Hematopoietic multipotent progenitor cell treated with erythropoietin and hydrocortisone succinate and interleukin-3 and kit ligand, for 4 days (in vitro differentiated cells): ENCODE results near the gene IL1RAPL1.
A peak's percentile ranks its signal among the peaks of the same experiment; 100 is the strongest.

Experiments
- DNase-seq: peaks from one replicate; pipeline ENCODE4 v3.0.0-alpha.2; 2015

The IL1RAPL1 gene

DNA sequence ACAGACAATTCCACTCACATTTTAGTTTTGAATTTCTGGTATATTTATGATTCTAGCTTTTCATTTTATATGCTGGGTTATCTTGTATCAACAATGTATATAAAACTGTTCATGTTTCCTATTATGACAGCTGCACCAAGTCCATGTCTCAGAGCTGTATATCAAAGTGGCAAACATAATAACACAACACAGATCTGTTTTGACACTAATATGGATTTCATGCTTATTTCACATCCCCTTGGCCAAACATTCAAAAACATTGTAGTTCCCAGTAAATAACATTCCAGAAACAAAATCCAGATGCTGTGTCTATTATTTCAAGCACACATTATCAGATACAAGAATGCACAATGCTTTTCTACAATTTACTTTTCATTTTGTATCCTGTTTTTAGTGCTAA, 1247.5 kb downstream of the IL1RAPL1 start:
- DNase-seq: no peak

DNA sequence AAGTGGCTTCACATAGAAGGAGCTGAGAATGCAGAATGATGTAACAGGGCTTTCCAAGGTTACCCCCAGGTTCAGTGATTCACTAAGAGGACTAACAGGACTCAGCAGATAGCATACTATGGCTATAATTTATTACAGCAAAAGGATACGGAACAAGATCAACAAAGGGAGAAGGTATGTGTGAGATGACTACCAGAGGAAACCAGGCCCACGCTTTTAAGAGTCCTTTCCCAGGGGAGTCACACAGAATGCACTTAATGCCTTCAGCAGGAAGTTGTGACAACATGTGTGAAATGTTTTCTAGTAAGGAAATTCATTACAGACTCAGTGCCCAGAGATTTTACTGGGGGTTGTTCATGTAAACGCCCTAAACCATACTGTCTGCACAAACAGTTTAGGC, 1254.5 kb downstream of the IL1RAPL1 start:
- no peak for DNase-seq

DNA sequence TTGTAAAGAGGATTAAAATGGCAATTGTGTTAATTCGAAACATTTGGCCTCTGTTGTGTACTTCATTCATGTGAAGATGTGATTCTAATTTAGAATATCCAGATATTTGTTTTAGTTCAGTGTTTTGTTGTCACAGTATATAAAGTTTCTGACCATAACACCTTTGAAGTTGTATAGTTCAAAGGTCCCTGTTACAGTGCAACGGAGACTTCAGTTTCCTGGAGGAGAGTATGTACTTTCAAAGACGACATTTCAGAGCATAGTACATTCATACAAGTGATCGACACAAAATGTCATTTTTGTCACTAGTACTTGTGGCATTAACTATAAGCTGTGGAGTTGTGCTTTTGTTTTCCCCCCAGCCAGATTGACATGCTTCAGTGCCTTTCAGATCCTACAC, 1255.3 kb downstream of the IL1RAPL1 start:
- no peak for DNase-seq

DNA sequence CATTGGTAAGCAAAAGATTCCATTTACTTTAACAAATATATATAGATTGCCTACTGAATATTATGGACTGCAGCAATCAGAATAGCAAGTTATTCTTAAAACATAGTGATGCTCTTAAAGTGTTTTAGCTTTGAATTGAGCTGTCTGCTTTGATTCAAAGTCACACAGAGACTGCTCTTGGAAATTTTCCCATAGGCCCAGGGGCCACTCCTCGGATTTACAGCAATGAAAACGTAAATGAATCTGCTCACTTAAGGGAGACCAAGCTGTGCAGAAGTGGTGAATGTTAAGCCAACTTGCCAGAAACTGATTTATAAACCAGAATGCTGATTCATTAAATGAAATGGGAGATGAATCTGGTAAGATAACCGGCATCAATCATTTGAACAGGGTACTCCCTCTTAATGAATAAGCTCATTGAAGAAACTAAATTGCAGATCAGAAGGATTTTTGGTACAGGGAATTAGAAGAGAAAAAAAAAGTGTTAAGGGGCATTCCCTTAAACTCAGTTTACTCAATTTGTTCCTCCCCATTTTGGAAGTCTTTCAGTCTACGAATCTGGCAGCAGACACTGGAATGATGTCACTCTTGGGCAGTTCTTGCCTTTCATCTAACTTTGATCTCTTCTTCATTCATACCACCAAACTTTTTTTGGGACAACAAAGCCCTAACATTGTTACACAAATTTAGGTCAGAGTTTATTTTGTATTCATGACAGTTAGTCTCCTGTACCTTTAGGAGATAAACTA, 1264.8 kb downstream of the IL1RAPL1 start:
- DNase-seq: no peak

DNA sequence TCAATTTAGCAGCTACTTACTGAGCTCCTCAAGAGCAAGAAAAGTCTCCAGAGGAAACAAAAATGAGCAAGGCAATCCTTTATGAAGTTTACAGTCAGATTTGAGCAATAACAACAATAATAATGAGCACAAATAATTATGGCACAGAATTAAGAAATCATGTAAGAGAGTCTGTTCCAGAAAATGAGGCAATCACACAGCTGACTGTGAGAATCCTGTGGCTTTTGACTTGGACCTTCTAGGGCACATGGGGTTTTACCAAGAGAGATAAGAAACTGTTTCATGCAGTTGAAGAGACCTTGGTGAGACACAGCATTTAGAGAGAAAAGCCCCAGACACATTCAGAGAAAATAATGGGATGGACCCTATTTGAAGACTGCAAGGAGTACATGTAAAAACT, 1265.5 kb downstream of the IL1RAPL1 start:
- DNase-seq: no peak

DNA sequence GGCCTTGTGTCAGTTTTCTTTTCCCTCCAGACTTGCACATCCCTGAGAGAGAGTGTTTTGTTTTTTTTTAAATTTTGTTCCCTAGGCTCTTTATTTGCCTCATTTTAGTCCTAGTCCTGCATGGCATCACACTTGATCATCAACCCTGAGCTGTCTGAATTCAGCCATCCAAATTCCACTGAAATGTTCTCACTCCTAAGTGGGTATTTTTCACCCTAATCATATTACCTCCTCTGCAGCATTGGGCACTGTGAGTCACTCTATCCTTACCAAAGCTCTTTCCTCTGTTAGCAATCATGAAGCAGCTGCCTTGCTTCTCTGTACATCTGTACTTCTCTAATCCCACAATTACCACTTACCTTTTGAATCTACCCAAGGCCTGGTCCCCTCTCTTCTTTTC, 1271.5 kb downstream of the IL1RAPL1 start:
- DNase-seq: no peak

DNA sequence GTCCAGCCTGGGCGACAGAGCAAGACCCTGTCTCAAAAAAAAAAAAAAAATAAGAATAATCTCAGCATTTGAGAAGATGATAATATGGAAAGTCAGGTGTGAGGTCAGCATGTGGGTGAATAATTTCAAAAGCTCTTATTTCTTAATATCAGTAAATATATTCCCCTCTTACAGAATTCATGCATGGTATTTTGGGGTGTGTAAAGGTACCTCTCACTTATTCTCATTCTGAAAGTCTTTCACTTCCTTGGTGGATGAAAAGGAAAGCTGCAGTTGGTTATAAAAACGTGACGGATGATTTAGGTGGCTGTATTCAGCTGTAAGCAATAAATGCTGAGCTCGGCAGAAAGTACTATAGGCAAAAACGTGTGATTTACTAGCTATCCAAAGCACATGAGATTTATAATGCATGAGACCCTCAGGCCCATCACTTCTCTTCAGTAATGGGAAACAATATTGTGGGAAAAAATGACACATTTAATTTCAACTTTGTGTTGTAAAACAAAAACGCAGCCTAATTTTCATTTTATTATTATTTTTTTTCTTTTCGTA, 1275.0 kb downstream of the IL1RAPL1 start:
- DNase-seq: no peak

DNA sequence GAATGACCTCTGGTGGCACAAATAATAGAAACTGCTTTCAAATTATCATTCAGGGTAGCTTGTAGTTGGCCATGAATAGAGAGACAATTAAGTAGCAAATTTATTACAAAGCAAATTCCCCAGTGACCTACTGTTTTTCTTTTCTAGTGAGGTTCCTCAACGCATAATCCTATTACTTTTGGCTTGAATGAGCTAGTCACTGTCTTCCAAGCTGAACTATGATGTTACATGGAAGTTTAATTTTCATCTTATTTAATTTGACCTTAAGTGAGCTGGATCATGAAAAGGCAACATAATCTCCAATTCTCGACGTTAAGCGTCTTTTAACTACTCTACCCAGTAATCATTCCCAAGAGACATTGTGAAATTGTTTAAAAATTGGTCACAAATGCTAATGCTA, 1280.7 kb downstream of the IL1RAPL1 start:
- no peak for DNase-seq

DNA sequence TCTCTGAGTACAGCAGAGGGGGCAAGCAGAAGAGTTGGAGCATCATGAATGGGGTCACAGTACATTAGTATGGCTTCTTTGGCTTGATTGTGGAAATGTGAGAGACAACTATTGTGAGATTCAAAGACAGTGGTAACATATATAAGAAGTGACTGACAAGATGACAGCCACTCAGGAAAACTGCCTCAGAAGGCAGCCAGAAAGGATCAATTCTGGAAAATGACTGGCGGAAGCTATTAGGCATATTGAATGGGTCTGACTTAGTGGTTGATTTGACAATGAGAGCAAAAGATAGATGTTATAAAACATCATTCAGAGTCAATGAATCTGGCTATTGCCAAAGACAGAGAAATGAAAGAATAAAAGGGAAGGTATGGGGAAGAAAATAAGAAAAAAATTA, 1282.6 kb downstream of the IL1RAPL1 start:
- DNase-seq: no peak

DNA sequence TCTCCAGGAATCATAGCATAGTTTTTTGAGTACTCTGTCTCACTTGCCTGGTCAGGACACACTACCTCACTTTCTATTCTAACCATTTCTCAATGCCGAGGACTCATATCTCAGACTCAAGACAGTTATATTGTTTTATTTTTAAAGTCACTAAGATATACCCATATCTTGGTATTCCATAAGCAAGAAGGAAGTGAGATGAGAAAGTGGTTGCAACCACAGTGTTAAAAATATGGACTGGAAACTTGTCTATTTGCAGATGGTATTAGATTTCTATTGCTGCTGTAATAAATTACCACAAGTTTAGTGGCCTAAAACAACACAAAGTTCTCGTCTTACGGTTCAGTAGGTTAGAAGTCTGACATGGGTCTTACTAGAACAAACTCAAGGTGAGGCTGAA, 1283.4 kb downstream of the IL1RAPL1 start:
- DNase-seq: no peak

DNA sequence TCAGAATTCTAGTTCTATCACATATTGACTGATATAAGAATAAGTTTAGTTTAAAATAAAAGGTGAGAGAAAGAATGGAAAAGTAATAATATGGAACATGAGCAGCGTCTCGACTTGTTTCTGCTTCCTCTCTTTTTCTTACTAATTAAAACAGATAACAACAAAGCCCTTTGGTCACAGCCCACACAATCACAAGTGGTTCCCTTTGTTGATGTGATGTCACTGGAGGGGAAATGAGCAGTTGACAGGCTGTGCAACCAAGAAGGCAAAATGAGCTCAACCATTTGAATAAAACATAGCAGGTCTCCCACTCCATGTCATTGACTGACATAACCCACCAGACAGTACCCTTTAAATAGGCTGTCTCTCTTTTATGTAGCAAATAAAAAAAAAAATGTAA, 1285.6 kb downstream of the IL1RAPL1 start:
- DNase-seq: no peak

DNA sequence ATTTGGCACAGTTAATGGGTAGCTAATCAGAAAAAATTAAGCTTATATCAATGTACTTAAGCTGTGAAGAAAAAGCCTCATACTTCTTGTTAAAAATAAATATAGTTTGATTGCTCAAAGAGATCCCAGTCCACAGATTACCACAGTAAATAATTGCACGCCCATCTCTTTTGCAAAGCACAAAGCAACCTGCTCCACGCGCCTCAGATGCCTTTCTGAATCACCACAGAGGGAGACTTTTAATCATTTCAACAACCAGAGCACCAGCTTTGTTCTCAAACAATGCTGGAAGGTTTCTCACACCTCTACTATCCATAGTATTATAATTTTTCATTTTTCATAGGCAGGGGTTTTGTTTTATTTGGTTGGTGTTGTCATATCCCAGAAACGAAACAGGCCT, 1289.5 kb downstream of the IL1RAPL1 start:
- DNase-seq: no peak

DNA sequence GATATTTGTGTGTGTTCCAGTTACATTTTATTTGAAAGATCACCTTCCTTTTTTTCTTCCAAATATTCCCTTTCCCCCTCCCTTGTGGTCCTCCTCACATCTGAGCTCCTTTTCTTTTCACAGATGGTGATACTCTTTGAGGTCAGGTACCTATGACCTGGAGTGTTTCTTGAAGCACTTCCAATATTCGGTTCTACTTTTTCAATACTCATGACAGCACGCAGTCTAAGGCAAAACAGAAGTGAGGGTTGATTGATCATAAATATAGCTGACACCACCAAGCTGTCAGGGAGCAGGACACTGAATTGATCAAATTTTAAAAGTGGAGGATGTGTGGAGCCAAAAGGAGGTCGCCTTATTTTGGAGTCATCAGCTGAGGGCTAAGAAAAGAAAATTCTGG, 1293.7 kb downstream of the IL1RAPL1 start:
- no peak for DNase-seq

DNA sequence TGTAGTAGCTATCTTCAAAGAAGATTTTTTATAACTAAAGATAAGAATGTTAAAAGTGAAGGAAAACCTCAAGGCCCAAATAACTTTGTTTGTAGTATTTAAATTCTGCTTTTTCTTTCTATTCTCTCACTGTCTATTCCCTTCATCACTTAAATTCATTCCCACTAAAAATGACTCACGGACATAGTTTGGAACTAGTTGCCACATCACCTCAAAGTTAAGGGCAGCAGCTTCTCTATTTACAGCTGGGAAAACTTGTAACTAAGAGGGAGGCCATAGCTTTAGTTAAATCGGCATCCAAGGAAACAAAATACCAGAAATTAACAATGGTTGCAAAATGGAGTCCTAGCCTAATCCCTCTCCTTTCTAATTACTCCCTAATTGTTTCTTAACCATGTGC, 1302.8 kb downstream of the IL1RAPL1 start:
- no peak for DNase-seq

DNA sequence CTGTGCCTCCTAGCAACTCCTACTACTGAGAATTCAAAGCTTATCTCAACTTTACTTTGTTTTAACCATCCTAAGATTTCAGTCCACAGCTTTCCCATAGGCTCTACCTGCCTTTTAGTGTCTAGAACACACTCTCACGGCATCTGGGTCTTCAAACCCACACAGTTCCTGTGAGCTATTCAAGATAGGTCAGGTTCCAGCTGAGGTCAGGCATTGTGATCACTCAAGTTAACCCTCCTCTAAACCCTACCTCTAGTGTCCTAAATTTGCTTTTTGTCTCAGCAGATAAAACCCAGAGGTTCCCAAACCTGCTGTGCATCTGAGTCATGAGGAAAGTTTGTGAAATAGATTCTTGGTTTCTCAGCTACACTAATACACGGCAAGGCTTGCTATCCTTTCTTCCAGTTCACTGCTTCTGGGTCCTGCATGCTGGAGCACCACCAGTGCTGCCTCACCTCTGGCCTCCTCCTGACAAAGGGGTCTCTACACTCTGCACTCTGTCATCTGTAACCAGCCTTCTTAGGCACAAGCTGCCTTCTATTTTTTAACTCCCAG, 1303.5 kb downstream of the IL1RAPL1 start:
- DNase-seq: no peak

DNA sequence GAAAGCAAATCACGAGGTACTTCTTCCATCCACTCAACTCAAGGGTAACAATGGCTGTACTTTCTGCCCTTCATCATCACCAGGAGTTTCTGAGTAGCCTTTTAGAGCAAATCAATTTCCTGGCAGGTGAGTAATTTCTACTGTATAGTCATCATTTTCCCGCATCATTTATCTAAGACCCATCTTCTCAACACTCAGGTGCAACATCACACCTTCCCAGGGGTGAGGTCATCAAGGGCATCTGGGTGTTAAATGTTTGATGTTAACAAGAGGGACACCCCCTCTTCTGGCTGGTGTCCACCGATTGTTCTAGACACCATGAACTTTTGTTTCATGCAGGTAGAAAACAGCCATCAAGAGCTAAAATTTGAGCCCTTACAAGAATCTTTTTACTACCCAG, 1314.8 kb downstream of the IL1RAPL1 start:
- no peak for DNase-seq

DNA sequence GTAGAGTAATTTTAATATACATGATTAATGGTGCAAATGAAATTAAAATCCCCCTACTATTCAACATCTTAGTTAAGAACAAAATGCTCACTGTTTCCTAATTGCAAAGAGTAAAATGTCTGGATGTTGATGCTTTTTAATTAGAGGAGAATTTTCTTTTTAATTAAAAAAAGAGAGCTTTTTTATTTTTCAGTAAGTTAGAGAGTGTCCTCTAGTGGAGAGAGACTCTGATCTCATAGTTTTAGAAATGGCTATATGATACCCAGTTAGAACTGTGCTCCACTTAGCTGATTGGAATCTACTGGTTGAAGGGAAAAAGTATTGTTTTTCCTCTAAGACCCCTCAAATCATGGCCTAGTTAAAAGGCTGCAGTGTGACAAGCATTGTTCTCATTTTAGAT, 1316.1 kb downstream of the IL1RAPL1 start:
- no peak for DNase-seq

DNA sequence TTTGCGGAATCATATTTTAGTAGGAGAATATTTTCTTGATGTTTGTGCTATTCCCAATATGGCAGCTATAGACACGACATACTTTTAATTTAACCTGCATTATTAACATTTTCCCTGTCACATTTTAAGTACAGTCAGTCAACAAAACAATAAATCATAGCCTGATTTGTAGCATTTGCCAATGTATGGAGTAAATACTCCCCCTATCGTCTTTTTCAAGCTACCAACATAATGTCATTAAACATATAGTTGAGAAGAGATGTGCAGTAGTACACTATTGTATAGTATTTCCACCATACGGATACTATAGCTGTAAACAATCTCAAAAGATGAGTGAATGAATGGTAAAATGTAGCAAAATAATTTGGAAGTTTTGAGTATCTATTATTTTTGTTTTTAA, 1324.4 kb downstream of the IL1RAPL1 start:
- DNase-seq: peak; percentile 0

DNA sequence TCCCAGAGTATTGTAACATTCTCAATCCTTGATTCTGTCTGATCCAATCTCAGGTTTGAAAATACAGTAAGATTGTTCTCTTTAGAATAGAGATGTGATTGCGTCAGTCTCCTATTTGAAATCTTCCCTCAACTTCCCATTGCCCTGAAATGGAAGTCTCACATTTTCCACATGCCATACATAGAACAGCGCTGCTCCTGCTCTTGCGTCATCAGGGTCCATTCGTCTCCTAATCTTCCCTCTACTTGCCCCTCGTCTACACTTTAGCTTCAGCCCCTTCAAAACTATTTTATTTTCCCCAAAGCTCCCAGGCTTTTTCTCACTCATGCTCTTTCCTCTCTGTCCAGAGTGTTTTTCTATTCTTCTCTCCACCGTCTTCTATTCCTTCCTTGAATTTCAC, 1326.4 kb downstream of the IL1RAPL1 start:
- DNase-seq: no peak

DNA sequence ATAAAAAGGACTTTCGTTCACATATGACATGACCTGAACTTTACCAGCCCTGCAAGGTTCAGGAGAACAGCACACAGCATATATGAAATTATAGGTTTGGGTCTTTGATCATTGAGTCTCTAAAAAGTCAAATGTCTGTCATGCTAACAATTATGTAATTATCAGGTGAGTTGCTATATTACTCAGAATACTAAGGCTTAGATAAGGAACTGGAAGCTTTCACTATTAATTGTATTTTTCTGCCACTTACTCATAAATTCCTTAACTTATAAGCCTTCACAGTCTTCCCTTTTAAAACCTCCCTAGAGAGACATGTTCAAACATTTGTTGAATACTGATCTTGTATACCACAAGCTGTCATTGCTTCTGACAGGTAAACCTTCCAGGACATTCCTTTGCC, 1335.4 kb downstream of the IL1RAPL1 start:
- DNase-seq: no peak

DNA sequence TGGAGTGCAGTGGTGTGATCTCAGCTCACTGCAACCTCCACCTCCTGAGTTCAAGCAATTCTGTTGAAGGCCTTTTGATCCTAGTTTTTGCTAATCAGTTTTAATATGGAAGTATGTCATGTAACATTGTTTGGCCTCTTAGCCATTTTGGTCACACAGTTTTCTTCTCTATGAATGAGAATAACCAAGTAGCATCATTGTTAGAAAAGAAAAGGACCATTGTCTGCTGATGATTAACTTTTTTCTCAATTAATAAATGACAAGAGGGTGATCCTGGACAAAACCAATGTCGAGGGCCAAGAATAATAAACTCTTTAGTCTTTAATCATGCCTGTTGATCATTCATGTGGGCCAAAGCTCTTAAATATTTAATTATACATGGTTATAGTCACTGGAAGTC, 1338.8 kb downstream of the IL1RAPL1 start:
- DNase-seq: no peak

DNA sequence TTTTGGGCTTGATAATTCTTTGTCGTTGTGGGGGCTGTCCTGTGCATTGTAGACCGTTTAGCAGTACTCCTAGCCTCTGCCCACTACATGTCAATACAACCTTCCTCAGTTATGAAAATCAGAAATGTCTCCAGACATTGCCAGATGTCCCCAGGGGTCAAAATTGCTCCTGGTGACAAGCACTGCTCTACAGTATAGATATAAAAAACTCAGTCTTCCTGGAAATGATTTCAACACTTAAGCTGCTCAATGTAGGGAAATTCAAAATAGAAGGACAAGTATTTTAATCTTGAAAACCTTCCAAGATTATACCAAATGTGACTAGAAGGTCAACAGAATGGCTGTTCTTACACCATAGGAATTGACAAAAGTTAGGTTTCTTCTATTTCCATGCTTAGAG, 1339.4 kb downstream of the IL1RAPL1 start:
- DNase-seq: no peak

DNA sequence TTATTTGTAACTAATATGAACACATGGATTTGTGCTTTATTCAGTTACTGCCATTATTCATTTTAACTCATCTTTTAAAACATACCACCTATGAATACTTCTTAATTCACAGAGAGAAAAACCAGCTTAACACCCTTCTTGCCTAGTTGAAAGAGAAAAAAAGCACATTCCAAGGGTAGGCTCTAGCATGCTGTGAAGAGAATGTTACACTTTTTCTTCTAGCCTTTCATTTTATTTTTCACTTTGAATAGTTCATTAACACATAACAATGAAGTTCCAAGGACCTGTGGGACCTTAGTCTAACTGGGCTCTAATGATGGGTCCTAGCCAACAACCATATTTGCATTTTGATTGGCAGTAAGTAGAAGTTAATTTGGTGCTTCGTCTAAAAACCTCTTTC, 1348.2 kb downstream of the IL1RAPL1 start:
- no peak for DNase-seq

DNA sequence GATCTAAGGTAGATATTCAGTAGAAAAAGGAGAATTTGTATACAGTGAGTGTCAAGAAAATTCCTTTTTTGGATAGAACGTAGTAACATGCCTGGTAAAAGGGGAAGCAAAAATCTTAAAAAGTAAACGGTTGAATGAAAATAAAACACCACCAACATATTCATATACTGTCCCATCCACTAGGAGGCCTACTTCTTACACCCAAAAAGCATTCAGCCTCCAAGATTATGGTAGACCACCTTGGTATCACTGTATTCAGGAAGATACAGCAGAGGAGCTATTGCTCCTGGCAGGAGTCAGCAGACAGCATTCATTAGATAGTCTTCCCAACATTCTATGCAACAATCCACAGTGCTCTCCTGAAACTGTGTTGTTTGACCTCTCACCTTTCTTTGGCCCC, 1353.5 kb downstream of the IL1RAPL1 start:
- DNase-seq: peak; percentile 0

DNA sequence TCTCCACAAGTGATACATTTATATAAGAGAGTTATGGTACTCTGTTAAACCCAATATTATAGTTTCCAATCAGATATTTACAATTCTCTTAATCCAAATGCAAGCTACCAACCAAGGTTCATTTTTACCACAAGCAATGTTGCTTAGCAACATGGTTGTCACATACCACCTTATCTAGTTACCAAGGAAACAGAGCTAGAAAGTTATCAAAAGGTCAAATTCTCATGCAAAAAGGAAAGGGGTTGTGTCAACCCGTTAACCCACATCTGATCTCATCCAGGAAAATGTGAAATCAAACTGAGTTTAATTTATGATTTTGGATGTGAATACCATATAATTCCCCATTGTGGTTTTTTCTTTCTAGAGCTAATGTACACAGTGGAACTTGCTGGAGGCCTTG, 1354.0 kb downstream of the IL1RAPL1 start:
- DNase-seq: peak; percentile 8
